ENCODE measurements around the gene INPP4B. TPM values are rescaled to one million over a fixed set of nuclear protein-coding genes. Genes with fewer than 3 reads are reported as not detected.

Gene INPP4B
- total and polyA plus RNA-seq, 2 donors: 2.3 to 7.8 TPM

GRCh38 chr4:142447009-142447408, 399.1 kb downstream of the INPP4B start:
- no peak for DNase-seq (ENCODE audit: low read depth in 6 of 9, low spot score in 9 of 9)
- Histone ChIP-seq H3K27ac (ENCODE audit: low read depth in 1 of 2, low read length in 1 of 2) (no peak overlapping the region), H3K9me3 (ENCODE audit: control insufficient read depth in 2 of 2, insufficient read depth in 1 of 2, low read length in 1 of 2) (no peaks in the 10 kb centered on the region), H3K4me1 (ENCODE audit: control insufficient read depth in 2 of 2, insufficient read depth in 2 of 2, low read length in 2 of 2) (no peaks in the 10 kb centered on the region), H3K27me3 (ENCODE audit: control insufficient read depth in 2 of 2, insufficient read depth in 1 of 2, low read length in 1 of 2) (no peaks in the 10 kb centered on the region), H3K36me3 (ENCODE audit: control insufficient read depth in 2 of 2, insufficient read depth in 2 of 2, low read length in 1 of 2) (no peaks in the 10 kb centered on the region), H3K4me3 (ENCODE audit: low read length in 2 of 2) (no peak overlapping the region)
- 22% methylated on average over 3 of the region's 3 CpGs for WGBS

DNA sequence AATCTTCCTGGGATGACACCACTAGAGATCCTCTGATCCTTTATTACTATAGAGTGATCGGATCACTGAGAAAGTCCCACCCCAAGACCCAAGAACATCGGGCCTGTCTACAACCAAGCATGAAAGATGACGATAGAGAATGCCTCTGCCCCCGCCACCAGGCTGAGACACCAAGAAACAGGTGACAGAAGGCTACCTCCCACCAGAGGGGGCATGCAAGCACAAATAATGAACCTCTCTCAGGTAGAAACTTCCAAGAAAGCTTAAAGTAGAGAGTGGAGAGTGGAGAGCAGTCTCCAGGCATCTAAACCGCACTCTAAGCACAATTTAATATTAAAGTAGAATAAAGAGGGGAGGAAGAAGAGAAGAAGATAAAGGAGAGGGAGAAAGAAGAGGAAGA, 402.6 kb downstream of the INPP4B start:
- Histone ChIP-seq H3K4me1 (ENCODE audit: control insufficient read depth in 2 of 2, insufficient read depth in 2 of 2, low read length in 2 of 2) (no peaks in the 10 kb centered on the region), H3K4me3 (ENCODE audit: low read length in 2 of 2) (no peak overlapping the region), H3K27ac (ENCODE audit: low read depth in 1 of 2, low read length in 1 of 2) (no peak overlapping the region), H3K27me3 (ENCODE audit: control insufficient read depth in 2 of 2, insufficient read depth in 1 of 2, low read length in 1 of 2) (no peaks in the 10 kb centered on the region), H3K36me3 (ENCODE audit: control insufficient read depth in 2 of 2, insufficient read depth in 2 of 2, low read length in 1 of 2) (no peaks in the 10 kb centered on the region), H3K9me3 (ENCODE audit: control insufficient read depth in 2 of 2, insufficient read depth in 1 of 2, low read length in 1 of 2) (no peaks in the 10 kb centered on the region)
- WGBS: over 99% methylated on average over 5 of the region's 5 CpGs
- DNase-seq (ENCODE audit: low read depth in 6 of 9, low spot score in 9 of 9): no peak

GRCh38 chr4:142440093-142440492, 406.0 kb downstream of the INPP4B start:
- Histone ChIP-seq H3K4me1 (ENCODE audit: control insufficient read depth in 2 of 2, insufficient read depth in 2 of 2, low read length in 2 of 2) (peaks cover 0 to 11% of the 10 kb centered on the region in 2 donors), H3K27ac (ENCODE audit: low read depth in 1 of 2, low read length in 1 of 2) (no peak overlapping the region), H3K27me3 (ENCODE audit: control insufficient read depth in 2 of 2, insufficient read depth in 1 of 2, low read length in 1 of 2) (no peaks in the 10 kb centered on the region), H3K9me3 (ENCODE audit: control insufficient read depth in 2 of 2, insufficient read depth in 1 of 2, low read length in 1 of 2) (peaks cover 0 to 2% of the 10 kb centered on the region in 2 donors), H3K36me3 (ENCODE audit: control insufficient read depth in 2 of 2, insufficient read depth in 2 of 2, low read length in 1 of 2) (no peaks in the 10 kb centered on the region), H3K4me3 (ENCODE audit: low read length in 2 of 2) (no peak overlapping the region)
- WGBS: 98% methylated on average over 2 of the region's 2 CpGs
- DNase-seq (ENCODE audit: low read depth in 6 of 9, low spot score in 9 of 9): no peak

- H3K36me3 ChIP-seq (ENCODE audit: control insufficient read depth in 2 of 2, insufficient read depth in 2 of 2, low read length in 1 of 2): no peaks in the 10 kb centered on the region
- no peak overlapping the region for H3K4me3 ChIP-seq (ENCODE audit: low read length in 2 of 2)
- H3K27me3 ChIP-seq (ENCODE audit: control insufficient read depth in 2 of 2, insufficient read depth in 1 of 2, low read length in 1 of 2): no peaks in the 10 kb centered on the region
- 96% methylated on average over 8 of the region's 8 CpGs for WGBS
- peaks cover 0 to 11% of the 10 kb centered on the region in 2 donors for H3K4me1 ChIP-seq (ENCODE audit: control insufficient read depth in 2 of 2, insufficient read depth in 2 of 2, low read length in 2 of 2)
- no peak overlapping the region for H3K27ac ChIP-seq (ENCODE audit: low read depth in 1 of 2, low read length in 1 of 2)
- peak in 8 of 9 donors; percentile 8 to 67 (median 23) for DNase-seq (ENCODE audit: low read depth in 6 of 9, low spot score in 9 of 9)
- H3K9me3 ChIP-seq (ENCODE audit: control insufficient read depth in 2 of 2, insufficient read depth in 1 of 2, low read length in 1 of 2): peaks cover 0 to 2% of the 10 kb centered on the region in 2 donors
These were observed 410.4 kb downstream of the INPP4B start for GRCh38 chr4:142435599-142436235.

GRCh38 chr4:142434519-142435224, 411.4 kb downstream of the INPP4B start:
- no peaks in the 10 kb centered on the region for H3K36me3 ChIP-seq (ENCODE audit: control insufficient read depth in 2 of 2, insufficient read depth in 2 of 2, low read length in 1 of 2)
- no peaks in the 10 kb centered on the region for H3K27me3 ChIP-seq (ENCODE audit: control insufficient read depth in 2 of 2, insufficient read depth in 1 of 2, low read length in 1 of 2)
- WGBS: 96% methylated on average over 2 of the region's 2 CpGs
- H3K27ac ChIP-seq (ENCODE audit: low read depth in 1 of 2, low read length in 1 of 2): no peak overlapping the region
- no peak for DNase-seq (ENCODE audit: low read depth in 6 of 9, low spot score in 9 of 9)
- peaks cover 0 to 11% of the 10 kb centered on the region in 2 donors for H3K4me1 ChIP-seq (ENCODE audit: control insufficient read depth in 2 of 2, insufficient read depth in 2 of 2, low read length in 2 of 2)
- no peak overlapping the region for H3K4me3 ChIP-seq (ENCODE audit: low read length in 2 of 2)
- peaks cover 0 to 2% of the 10 kb centered on the region in 2 donors for H3K9me3 ChIP-seq (ENCODE audit: control insufficient read depth in 2 of 2, insufficient read depth in 1 of 2, low read length in 1 of 2)

DNA sequence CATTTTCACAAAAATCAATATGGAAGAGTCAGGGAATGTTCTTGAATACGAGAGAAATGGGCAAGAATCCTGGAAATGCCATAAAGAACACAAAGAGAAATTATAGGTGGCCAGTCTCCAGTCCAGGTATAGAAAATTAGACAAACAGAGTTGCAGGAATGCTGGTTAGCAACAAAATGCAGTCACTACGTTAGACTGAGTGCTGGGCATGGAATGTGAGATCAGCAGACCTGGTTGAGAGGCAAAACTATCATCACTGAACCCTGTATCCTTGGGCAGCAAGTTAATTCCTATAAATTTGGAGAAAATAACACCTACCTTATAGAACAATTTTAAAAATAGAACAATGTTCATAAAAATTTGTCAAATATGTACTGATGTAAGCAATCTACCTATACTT, 417.4 kb downstream of the INPP4B start:
- Histone ChIP-seq H3K4me3 (ENCODE audit: low read length in 2 of 2) (no peak overlapping the region), H3K36me3 (ENCODE audit: control insufficient read depth in 2 of 2, insufficient read depth in 2 of 2, low read length in 1 of 2) (no peaks in the 10 kb centered on the region), H3K27ac (ENCODE audit: low read depth in 1 of 2, low read length in 1 of 2) (no peak overlapping the region), H3K9me3 (ENCODE audit: control insufficient read depth in 2 of 2, insufficient read depth in 1 of 2, low read length in 1 of 2) (no peaks in the 10 kb centered on the region), H3K4me1 (ENCODE audit: control insufficient read depth in 2 of 2, insufficient read depth in 2 of 2, low read length in 2 of 2) (no peaks in the 10 kb centered on the region), H3K27me3 (ENCODE audit: control insufficient read depth in 2 of 2, insufficient read depth in 1 of 2, low read length in 1 of 2) (no peaks in the 10 kb centered on the region)
- WGBS: 73% methylated on average over 2 of the region's 2 CpGs
- no peak for DNase-seq (ENCODE audit: low read depth in 6 of 9, low spot score in 9 of 9)

DNA sequence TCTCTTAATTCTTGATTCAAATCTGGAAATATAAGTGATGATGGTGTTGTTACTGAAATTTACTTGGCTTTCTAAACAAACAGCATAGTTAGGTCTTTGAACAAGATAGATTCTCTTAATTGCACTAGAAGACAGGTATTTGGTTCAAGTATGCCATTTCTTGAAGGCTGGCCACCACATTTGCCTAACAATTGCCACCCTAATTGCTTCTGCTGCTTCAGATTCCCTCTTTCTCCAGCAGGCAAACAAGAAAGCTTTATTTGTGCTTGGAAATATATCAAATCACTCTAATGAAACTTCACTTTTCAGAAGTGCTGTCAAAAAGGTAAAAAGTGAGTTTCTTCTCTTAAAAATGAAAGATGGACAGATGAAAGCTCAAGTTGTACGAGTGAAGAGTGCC, 418.6 kb downstream of the INPP4B start:
- no peak for DNase-seq (ENCODE audit: low read depth in 6 of 9, low spot score in 9 of 9)
- Histone ChIP-seq H3K27ac (ENCODE audit: low read depth in 1 of 2, low read length in 1 of 2) (no peak overlapping the region), H3K36me3 (ENCODE audit: control insufficient read depth in 2 of 2, insufficient read depth in 2 of 2, low read length in 1 of 2) (no peaks in the 10 kb centered on the region), H3K27me3 (ENCODE audit: control insufficient read depth in 2 of 2, insufficient read depth in 1 of 2, low read length in 1 of 2) (no peaks in the 10 kb centered on the region), H3K4me1 (ENCODE audit: control insufficient read depth in 2 of 2, insufficient read depth in 2 of 2, low read length in 2 of 2) (no peaks in the 10 kb centered on the region), H3K4me3 (ENCODE audit: low read length in 2 of 2) (no peak overlapping the region), H3K9me3 (ENCODE audit: control insufficient read depth in 2 of 2, insufficient read depth in 1 of 2, low read length in 1 of 2) (no peaks in the 10 kb centered on the region)
- 94% methylated on average over 1 of the region's 1 CpG for WGBS

DNA sequence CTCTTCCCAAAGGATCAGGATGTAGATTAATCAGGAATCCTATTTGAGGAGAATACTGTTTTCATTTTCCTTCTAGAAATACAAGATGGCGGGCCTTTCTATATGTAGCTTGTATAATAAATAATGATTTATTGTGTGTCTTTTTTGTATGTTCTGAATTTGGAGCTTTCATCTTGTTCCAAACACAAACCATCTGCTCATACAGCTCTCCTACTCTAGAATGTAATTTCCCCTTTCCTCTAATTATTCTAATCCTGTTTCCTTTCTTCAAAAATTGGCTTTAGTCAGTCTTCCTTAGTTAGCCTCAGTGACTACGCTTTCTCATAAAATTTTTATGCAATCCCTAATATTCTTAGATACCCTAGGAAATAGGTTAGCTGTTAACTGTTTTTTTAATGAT, 422.2 kb downstream of the INPP4B start:
- no peaks in the 10 kb centered on the region for H3K4me1 ChIP-seq (ENCODE audit: control insufficient read depth in 2 of 2, insufficient read depth in 2 of 2, low read length in 2 of 2)
- no peak for DNase-seq (ENCODE audit: low read depth in 6 of 9, low spot score in 9 of 9)
- WGBS: 98% methylated on average over 2 of the region's 2 CpGs
- no peak overlapping the region for H3K4me3 ChIP-seq (ENCODE audit: low read length in 2 of 2)
- no peaks in the 10 kb centered on the region for H3K36me3 ChIP-seq (ENCODE audit: control insufficient read depth in 2 of 2, insufficient read depth in 2 of 2, low read length in 1 of 2)
- no peaks in the 10 kb centered on the region for H3K9me3 ChIP-seq (ENCODE audit: control insufficient read depth in 2 of 2, insufficient read depth in 1 of 2, low read length in 1 of 2)
- H3K27ac ChIP-seq (ENCODE audit: low read depth in 1 of 2, low read length in 1 of 2): no peak overlapping the region
- no peaks in the 10 kb centered on the region for H3K27me3 ChIP-seq (ENCODE audit: control insufficient read depth in 2 of 2, insufficient read depth in 1 of 2, low read length in 1 of 2)

GRCh38 chr4:142420311-142421095, 425.6 kb downstream of the INPP4B start:
- no peaks in the 10 kb centered on the region for H3K4me1 ChIP-seq (ENCODE audit: control insufficient read depth in 2 of 2, insufficient read depth in 2 of 2, low read length in 2 of 2)
- no peak for DNase-seq (ENCODE audit: low read depth in 6 of 9, low spot score in 9 of 9)
- H3K27ac ChIP-seq (ENCODE audit: low read depth in 1 of 2, low read length in 1 of 2): no peak overlapping the region
- no peak overlapping the region for H3K4me3 ChIP-seq (ENCODE audit: low read length in 2 of 2)
- no peaks in the 10 kb centered on the region for H3K36me3 ChIP-seq (ENCODE audit: control insufficient read depth in 2 of 2, insufficient read depth in 2 of 2, low read length in 1 of 2)
- H3K9me3 ChIP-seq (ENCODE audit: control insufficient read depth in 2 of 2, insufficient read depth in 1 of 2, low read length in 1 of 2): no peaks in the 10 kb centered on the region
- no peaks in the 10 kb centered on the region for H3K27me3 ChIP-seq (ENCODE audit: control insufficient read depth in 2 of 2, insufficient read depth in 1 of 2, low read length in 1 of 2)
- 86% methylated on average over 3 of the region's 3 CpGs for WGBS
